ENCODE results near the gene OTOGL.

DNA sequence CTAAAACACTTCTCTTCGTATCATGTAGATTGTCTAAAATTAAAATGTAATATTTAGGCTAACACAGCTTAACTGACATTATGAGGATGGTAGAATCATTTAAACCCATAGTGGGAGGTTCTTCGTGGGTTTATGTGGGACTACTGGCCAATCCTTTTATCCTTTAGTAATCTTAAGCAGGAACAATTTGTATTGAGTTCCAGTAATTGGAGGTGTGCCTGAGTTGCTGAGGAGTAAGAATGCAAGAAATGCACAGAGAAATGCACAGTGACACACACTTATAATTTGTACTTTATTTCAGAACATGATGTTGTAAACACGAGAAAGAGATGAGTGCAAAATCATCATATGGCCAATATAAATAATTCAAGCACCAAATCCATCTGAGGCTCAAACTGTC is 22.3 kb downstream of the OTOGL start:
- TF ChIP-seq CTCF (IDR thresholded peaks at IDR 0.05 in 8 of 11, conservative IDR thresholded peaks at IDR 0.05 in 3 of 11) (no peak), POLR2AphosphoS5 (IDR thresholded peaks at IDR 0.05) (no peak)
